ENCODE data around the gene MACO1.

- no peak for TF ChIP-seq RNF2 (IDR thresholded peaks at IDR 0.05)
- TF ChIP-seq XRCC4 (IDR thresholded peaks at IDR 0.05; ENCODE audit: extremely low read depth, insufficient read depth, insufficient read length), result no peak
- no peak for TF ChIP-seq ZBTB43 (CRISPR knock-in tag; IDR thresholded peaks at IDR 0.05)
- TF ChIP-seq YY1 (IDR thresholded peaks at IDR 0.05; ENCODE audit: borderline replicate concordance in 1 of 3, control insufficient read depth in 1 of 3, extremely low read depth in 1 of 3, insufficient read depth in 3 of 3, insufficient read length in 1 of 3, insufficient replicate concordance in 2 of 3, low read depth in 1 of 3, low read length in 2 of 3), result no peak
- TF ChIP-seq NR3C1 (CRISPR knock-in tag; IDR thresholded peaks at IDR 0.05), result no peak
- no peak for TF ChIP-seq CTCF (IDR thresholded peaks at IDR 0.05 in 2 of 3, conservative IDR thresholded peaks at IDR 0.05 in 1 of 3; ENCODE audit: insufficient read depth in 2 of 3, low read depth in 1 of 3, low read length in 3 of 3)
- no peak for TF ChIP-seq FOXP4 (CRISPR knock-in tag; IDR thresholded peaks at IDR 0.05; ENCODE audit: borderline replicate concordance)
These were observed 94.6 kb downstream of the MACO1 start for GRCh38 chr1:25525361-25525688.

Data from K562 (cell line).